Muscle of leg (tissue), 11 donors: ENCODE measurements around the gene MRPL24. TPM values are rescaled to one million over a fixed set of nuclear protein-coding genes. Genes with fewer than 3 reads are reported as not detected.
"Not testable (repeated sequence)": the region's sequence is repeated elsewhere in the genome, so short reads cannot be mapped to it uniquely, and the experiment has no call there.

Source experiments
- DNase-seq: peaks from one replicate; pipeline ENCODE4 v3.0.0; 2013
- H3K27ac ChIP-seq: one replicate; pipeline ENCODE4 v1.5.1; 2013; ENCODE audit warnings: mild to moderate bottlenecking, low read length, control low read depth
- H3K27me3 ChIP-seq: one replicate; pipeline ENCODE4 v1.6.1; 2013; ENCODE audit warnings: low read length; ENCODE audit not compliant: control insufficient read depth, insufficient read depth
- H3K36me3 ChIP-seq: one replicate; pipeline ENCODE4 v1.6.1; 2013; ENCODE audit warnings: low read length; ENCODE audit not compliant: control insufficient read depth, insufficient read depth
- H3K4me1 ChIP-seq: one replicate; pipeline ENCODE4 v1.6.1; 2013; ENCODE audit warnings: low read length; ENCODE audit not compliant: control insufficient read depth, insufficient read depth
- H3K4me3 ChIP-seq: one replicate; pipeline ENCODE4 v1.5.1; 2013; ENCODE audit warnings: low read length, control low read depth
- H3K9me3 ChIP-seq: replicated peaks from 2 replicates; pipeline ENCODE4 v1.6.1; 2013; ENCODE audit warnings: low read depth, low read length; ENCODE audit not compliant: control insufficient read depth
- WGBS: methylation state at CpG from one replicate; pipeline ENCODE4 v1.1.5; 2013; ENCODE audit warnings: missing lambda C conversion rate; ENCODE audit not compliant: insufficient coverage; 5-methylcytosine and 5-hydroxymethylcytosine counted together
- polyA plus RNA-seq, 8 donors: library from polyadenylated mRNA; unstranded; fragments of 120-200 nt; gene quantifications; one replicate each; pipeline versions ENCODE4 v1.2.1 to v1.2.3, GENCODE V29; 2013; ENCODE audit warnings: inconsistent platforms in 1 of 8, low replicate concordance in 1 of 8; ENCODE audit not compliant: insufficient read length in 8 of 8, insufficient read depth in 1 of 8
- total RNA-seq: library from RNA; stranded (reverse); fragments of 120-200 nt; gene quantifications from one replicate; pipeline ENCODE4 v1.2.4, GENCODE V29; 2013

The MRPL24 gene
- total and polyA plus RNA-seq, 9 donors = 64.7 to 74.0 (median 68.9) TPM

- H3K9me3 ChIP-seq, H3K36me3 ChIP-seq, H3K27ac ChIP-seq, DNase-seq, H3K27me3 ChIP-seq, H3K4me3 ChIP-seq: not testable (repeated sequence)
- H3K4me1 ChIP-seq = peaks cover 29% of the 10 kb centered on the region
- 90% methylated on average over 9 of the region's 15 CpGs for WGBS
Observed at GRCh38 chr1:156765136-156765535, 24.2 kb upstream of the MRPL24 start.

GRCh38 chr1:156760796-156761104 lies 19.9 kb upstream of the MRPL24 start:
- Histone ChIP-seq H3K4me3 (no peak overlapping the region), H3K27me3 (no peaks in the 10 kb centered on the region), H3K36me3 (no peaks in the 10 kb centered on the region), H3K4me1 (peaks cover 13% of the 10 kb centered on the region), H3K27ac (peak overlapping the region; percentile 49), H3K9me3 (no peaks in the 10 kb centered on the region)
- no peak for DNase-seq
- 86% methylated on average over 3 of the region's 4 CpGs for WGBS

- Histone ChIP-seq H3K4me3 (no peak overlapping the region), H3K27ac (peak overlapping the region; percentile 49)
- DNase-seq = no peak
Observed at GRCh38 chr1:156760092-156760795, 19.4 kb upstream of the MRPL24 start.

GRCh38 chr1:156757572-156758253 lies 16.8 kb upstream of the MRPL24 start:
- not testable (repeated sequence) for H3K36me3 ChIP-seq, H3K27ac ChIP-seq, H3K27me3 ChIP-seq, H3K4me3 ChIP-seq, H3K9me3 ChIP-seq, DNase-seq
- H3K4me1 ChIP-seq = peaks cover 27% of the 10 kb centered on the region
- WGBS = no CpG with 5 or more reads among the region's 10 CpGs

More at GRCh38 chr1:156760092-156760795, 19.4 kb upstream of the MRPL24 start:
- Histone ChIP-seq H3K4me1 (peaks cover 13% of the 10 kb centered on the region), H3K36me3 (no peaks in the 10 kb centered on the region), H3K27me3 (no peaks in the 10 kb centered on the region), H3K9me3 (no peaks in the 10 kb centered on the region)
- 38% methylated on average over 1 of the region's 6 CpGs for WGBS

GRCh38 chr1:156756355-156756754 lies 15.5 kb upstream of the MRPL24 start:
- H3K27me3 ChIP-seq = no peaks in the 10 kb centered on the region
- no CpG with 5 or more reads among the region's 1 CpG for WGBS
- no peak overlapping the region for H3K4me3 ChIP-seq
- H3K9me3 ChIP-seq = no peaks in the 10 kb centered on the region
- DNase-seq = no peak
- no peak overlapping the region for H3K27ac ChIP-seq
- H3K36me3 ChIP-seq = no peaks in the 10 kb centered on the region
- H3K4me1 ChIP-seq = peaks cover 28% of the 10 kb centered on the region

GRCh38 chr1:156755527-156755950 lies 14.7 kb upstream of the MRPL24 start:
- H3K36me3 ChIP-seq = no peaks in the 10 kb centered on the region
- no CpG with 5 or more reads among the region's 5 CpGs for WGBS
- no peak overlapping the region for H3K4me3 ChIP-seq
- no peak overlapping the region for H3K27ac ChIP-seq
- H3K27me3 ChIP-seq = no peaks in the 10 kb centered on the region
- no peaks in the 10 kb centered on the region for H3K9me3 ChIP-seq
- no peak for DNase-seq
- peaks cover 21% of the 10 kb centered on the region for H3K4me1 ChIP-seq

- DNase-seq = peak; percentile 60
- H3K36me3 ChIP-seq = peaks cover 4% of the 10 kb centered on the region
- H3K4me3 ChIP-seq = no peak overlapping the region
- WGBS = 53% methylated on average over 7 of the region's 8 CpGs
- peak overlapping the region; percentile 40 for H3K27ac ChIP-seq
- peaks cover 28% of the 10 kb centered on the region for H3K4me1 ChIP-seq
- no peaks in the 10 kb centered on the region for H3K27me3 ChIP-seq
- H3K9me3 ChIP-seq = no peaks in the 10 kb centered on the region
Observed at GRCh38 chr1:156754219-156754618, 13.3 kb upstream of the MRPL24 start.

- Histone ChIP-seq H3K9me3 (no peaks in the 10 kb centered on the region), H3K4me1 (peaks cover 40% of the 10 kb centered on the region), H3K4me3 (peak overlapping the region; percentile 86), H3K27ac (peak overlapping the region; percentile 18), H3K36me3 (peaks cover 4% of the 10 kb centered on the region), H3K27me3 (no peaks in the 10 kb centered on the region)
- DNase-seq = no peak
- no CpG with 5 or more reads among the region's 1 CpG for WGBS
Observed at GRCh38 chr1:156752843-156753482, 12.1 kb upstream of the MRPL24 start.

- Histone ChIP-seq H3K36me3 (peaks cover 4% of the 10 kb centered on the region), H3K27me3 (no peaks in the 10 kb centered on the region), H3K4me1 (peaks cover 49% of the 10 kb centered on the region), H3K4me3 (peak overlapping the region; percentile 86), H3K27ac (peak overlapping the region; percentile 92), H3K9me3 (no peaks in the 10 kb centered on the region)
- DNase-seq = peak; percentile 99
- under 1% methylated on average over 41 of the region's 68 CpGs for WGBS
Observed at GRCh38 chr1:156751757-156752481, 11.0 kb upstream of the MRPL24 start.

GRCh38 chr1:156751451-156751756 lies 10.5 kb upstream of the MRPL24 start, which contains the start of gene HDGF:
Gene HDGF, minus strand, starts transcription at chr1:156751675. Its CDS starts 246 bp downstream, at chr1:156751429.
- DNase-seq = no peak
- under 1% methylated on average over 42 of the region's 48 CpGs for WGBS
- Histone ChIP-seq H3K27me3 (no peaks in the 10 kb centered on the region), H3K27ac (peak within 1 kb of the TSS; percentile 100), H3K4me3 (peak within 1 kb of the TSS; percentile 86), H3K4me1 (peaks cover 54% of the 10 kb centered on the region), H3K36me3 (peaks cover 4% of the 10 kb centered on the region), H3K9me3 (no peaks in the 10 kb centered on the region)
